ENCODE results near the gene CLDN6.

Gene CLDN6

DNA sequence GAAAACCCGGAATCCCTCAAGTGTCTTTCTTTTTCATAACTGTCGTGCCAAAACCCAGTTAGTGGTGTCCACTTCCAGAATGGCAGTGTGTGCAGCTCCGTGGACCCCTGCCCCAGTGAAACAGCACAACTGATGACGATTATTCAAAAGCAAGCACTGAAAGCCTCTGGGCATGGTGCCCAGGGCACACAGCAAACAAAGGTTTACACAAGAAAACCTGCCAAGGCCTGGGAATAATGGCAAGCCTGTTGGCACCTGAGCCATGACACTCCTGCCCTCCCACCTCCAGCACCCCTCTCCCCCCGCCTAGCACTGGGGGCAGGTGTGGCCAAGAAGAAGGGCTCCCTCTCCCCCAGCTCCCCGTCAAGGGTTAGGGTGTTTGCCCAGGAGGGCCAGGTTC lies 40.5 kb downstream of the CLDN6 start:
- H3K4me1 ChIP-seq (ENCODE audit: control insufficient read depth in 1 of 2, insufficient read depth in 1 of 2, low read depth in 1 of 2, low read length in 1 of 2) = peaks cover 17 to 19% of the 10 kb centered on the region in 2 experiments
- TF ChIP-seq, protein P1, sequence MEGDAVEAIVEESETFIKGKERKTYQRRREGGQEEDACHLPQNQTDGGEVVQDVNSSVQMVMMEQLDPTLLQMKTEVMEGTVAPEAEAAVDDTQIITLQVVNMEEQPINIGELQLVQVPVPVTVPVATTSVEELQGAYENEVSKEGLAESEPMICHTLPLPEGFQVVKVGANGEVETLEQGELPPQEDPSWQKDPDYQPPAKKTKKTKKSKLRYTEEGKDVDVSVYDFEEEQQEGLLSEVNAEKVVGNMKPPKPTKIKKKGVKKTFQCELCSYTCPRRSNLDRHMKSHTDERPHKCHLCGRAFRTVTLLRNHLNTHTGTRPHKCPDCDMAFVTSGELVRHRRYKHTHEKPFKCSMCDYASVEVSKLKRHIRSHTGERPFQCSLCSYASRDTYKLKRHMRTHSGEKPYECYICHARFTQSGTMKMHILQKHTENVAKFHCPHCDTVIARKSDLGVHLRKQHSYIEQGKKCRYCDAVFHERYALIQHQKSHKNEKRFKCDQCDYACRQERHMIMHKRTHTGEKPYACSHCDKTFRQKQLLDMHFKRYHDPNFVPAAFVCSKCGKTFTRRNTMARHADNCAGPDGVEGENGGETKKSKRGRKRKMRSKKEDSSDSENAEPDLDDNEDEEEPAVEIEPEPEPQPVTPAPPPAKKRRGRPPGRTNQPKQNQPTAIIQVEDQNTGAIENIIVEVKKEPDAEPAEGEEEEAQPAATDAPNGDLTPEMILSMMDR (IDR thresholded peaks at IDR 0.05) = no peak
- no peak overlapping the region for H3K27ac ChIP-seq
- H3K9me3 ChIP-seq = no peaks in the 10 kb centered on the region
- H3K27me3 ChIP-seq = no peaks in the 10 kb centered on the region
- H3K36me3 ChIP-seq = peaks cover 18% of the 10 kb centered on the region
- H3K4me3 ChIP-seq (ENCODE audit: low read depth in 1 of 2, low read length in 1 of 2) = no peak overlapping the region

DNA sequence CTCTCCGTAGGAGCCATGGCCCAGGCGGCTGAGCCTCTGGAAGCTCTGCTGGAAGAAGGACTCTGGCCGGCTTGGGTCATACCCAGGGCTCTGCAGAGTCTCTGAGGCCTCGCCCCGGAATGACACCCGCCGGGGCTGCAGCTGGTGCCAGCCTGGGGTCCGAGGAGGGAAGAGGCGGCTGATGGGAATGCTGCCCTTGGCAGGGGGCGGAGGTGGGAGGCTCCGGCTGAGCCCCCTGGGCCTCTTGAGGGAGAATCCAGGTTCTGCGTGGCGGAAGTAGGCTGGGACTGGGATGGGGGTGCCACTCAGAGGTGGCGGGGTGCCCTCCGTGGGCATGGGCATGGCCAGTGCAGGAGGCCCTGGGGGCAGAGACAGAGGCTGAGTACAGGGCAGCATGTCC lies 41.3 kb downstream of the CLDN6 start:
- TF ChIP-seq, protein P1 (IDR thresholded peaks at IDR 0.05) = no peak
- H3K36me3 ChIP-seq = peaks cover 18% of the 10 kb centered on the region
- H3K4me1 ChIP-seq (ENCODE audit: control insufficient read depth in 1 of 2, insufficient read depth in 1 of 2, low read depth in 1 of 2, low read length in 1 of 2) = peaks cover 17 to 19% of the 10 kb centered on the region in 2 experiments

DNA sequence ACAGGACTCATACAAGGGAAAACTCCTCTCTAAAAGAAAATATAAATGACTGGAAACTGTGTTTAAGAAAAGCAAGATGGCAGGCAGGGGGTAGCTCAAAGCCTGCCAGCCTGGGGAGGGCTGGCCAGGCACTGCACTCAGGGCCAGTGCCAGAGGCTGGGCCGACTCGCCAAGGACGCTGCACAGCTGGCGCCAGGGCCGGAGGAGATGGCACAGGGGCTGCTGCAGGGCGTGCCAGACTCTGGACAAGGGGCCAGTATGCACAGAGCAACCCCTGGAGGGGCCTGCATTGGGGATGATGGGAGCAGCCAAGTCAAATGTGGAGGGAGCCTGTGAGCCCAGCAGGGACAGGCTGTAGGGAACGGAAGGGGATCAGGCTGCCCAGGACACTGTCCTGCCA lies 41.8 kb downstream of the CLDN6 start:
- Histone ChIP-seq H3K4me1 (ENCODE audit: control insufficient read depth in 1 of 2, insufficient read depth in 1 of 2, low read depth in 1 of 2, low read length in 1 of 2) (peaks cover 17 to 19% of the 10 kb centered on the region in 2 experiments), H3K36me3 (peaks cover 18% of the 10 kb centered on the region), H3K27me3 (no peaks in the 10 kb centered on the region), H3K27ac (no peak overlapping the region), H3K4me3 (ENCODE audit: low read depth in 1 of 2, low read length in 1 of 2) (no peak overlapping the region), H3K9me3 (no peaks in the 10 kb centered on the region)
- TF ChIP-seq, protein P1 (IDR thresholded peaks at IDR 0.05) = no peak

More for the DNA sequence above, 41.3 kb downstream of the CLDN6 start:
- Histone ChIP-seq H3K27me3 (no peaks in the 10 kb centered on the region), H3K9me3 (no peaks in the 10 kb centered on the region), H3K4me3 (ENCODE audit: low read depth in 1 of 2, low read length in 1 of 2) (no peak overlapping the region), H3K27ac (no peak overlapping the region)

DNA sequence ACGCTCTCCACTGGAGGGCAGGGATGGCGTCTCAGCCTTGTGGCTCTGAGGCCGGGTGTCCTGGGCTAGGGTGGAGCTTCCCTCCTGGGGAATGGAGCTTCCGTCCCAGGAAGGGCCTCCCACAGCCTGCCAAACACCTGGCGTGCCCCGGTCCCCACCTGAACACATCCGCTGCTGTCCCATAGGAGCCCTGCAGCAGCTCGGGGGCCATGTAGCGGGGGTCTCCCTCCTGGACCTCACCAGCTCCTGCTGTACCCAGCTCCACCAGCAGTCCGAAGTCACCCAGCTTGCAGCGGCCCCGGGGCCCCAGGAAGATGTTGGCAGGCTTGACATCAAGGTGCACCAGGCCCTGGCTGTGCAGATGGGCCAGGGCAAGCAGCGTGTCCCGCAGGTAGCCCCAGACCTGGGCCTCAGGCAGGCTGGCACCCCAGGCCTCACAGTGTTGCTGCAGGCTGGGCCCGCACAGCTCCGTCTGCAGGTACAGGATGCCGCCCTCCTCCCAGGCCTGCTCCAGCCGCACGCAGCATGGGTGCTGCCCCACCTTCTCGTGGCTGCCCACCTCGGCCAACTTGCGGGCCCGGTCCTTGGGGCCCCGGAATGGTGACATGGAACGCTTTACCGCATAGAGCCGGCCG lies 42.7 kb downstream of the CLDN6 start:
- Histone ChIP-seq H3K36me3 (peaks cover 18% of the 10 kb centered on the region), H3K4me3 (ENCODE audit: low read depth in 1 of 2, low read length in 1 of 2) (no peak overlapping the region), H3K9me3 (no peaks in the 10 kb centered on the region), H3K27me3 (no peaks in the 10 kb centered on the region), H3K4me1 (ENCODE audit: control insufficient read depth in 1 of 2, insufficient read depth in 1 of 2, low read depth in 1 of 2, low read length in 1 of 2) (peaks cover 15 to 17% of the 10 kb centered on the region in 2 experiments), H3K27ac (no peak overlapping the region)
- TF ChIP-seq, protein P1 (IDR thresholded peaks at IDR 0.05) = no peak

DNA sequence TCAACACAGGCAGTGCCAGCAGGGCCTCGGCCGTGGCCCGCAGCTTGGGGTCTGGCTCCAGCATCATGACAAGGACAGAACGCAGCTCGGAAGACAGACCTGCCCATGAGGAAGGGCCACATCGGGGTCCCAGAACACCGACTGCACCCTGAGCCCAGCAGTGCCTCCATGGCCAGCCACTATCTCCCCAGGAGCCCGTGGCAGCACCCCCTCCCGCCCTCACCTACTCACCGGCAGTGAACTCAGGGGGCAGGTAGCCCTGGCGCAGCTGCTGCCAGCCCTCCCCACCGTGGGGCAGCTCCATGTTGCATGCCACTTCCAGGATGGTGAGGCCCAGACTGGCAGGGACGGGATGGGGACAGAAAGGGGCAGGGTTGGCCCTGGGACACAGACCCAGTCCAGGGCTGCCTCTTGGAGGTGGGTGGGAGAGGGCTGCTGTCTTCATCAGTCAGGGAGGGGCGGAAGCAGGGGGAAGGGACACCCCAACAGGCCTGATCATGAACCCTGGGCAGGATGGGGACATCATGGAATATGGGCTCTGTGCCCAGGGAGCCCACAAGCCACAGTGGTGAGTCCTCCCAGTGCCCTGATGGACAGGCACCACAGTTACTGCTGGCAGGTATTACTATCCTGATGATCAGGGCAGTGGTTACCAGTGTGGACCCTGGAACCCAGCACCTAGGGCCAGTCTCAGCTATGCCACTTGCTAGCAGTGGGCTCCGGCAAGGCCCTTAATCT lies 43.5 kb downstream of the CLDN6 start:
- H3K27me3 ChIP-seq = no peaks in the 10 kb centered on the region
- H3K27ac ChIP-seq = no peak overlapping the region
- no peaks in the 10 kb centered on the region for H3K9me3 ChIP-seq
- peaks cover 18% of the 10 kb centered on the region for H3K36me3 ChIP-seq
- H3K4me1 ChIP-seq (ENCODE audit: control insufficient read depth in 1 of 2, insufficient read depth in 1 of 2, low read depth in 1 of 2, low read length in 1 of 2) = peaks cover 15 to 18% of the 10 kb centered on the region in 2 experiments
- TF ChIP-seq, protein P1 (IDR thresholded peaks at IDR 0.05) = no peak
- H3K4me3 ChIP-seq (ENCODE audit: low read depth in 1 of 2, low read length in 1 of 2) = no peak overlapping the region
